ENCODE results near the gene DDX3X. TPM values are rescaled to one million over a fixed set of nuclear protein-coding genes. Genes with fewer than 3 reads are reported as not detected.
"Not testable (repeated sequence)": the region's sequence is repeated elsewhere in the genome, so short reads cannot be mapped to it uniquely, and the experiment has no call there.

The DDX3X gene
- polyA plus RNA-seq, 1 of the 3 experiments (the other 2 are of a cell fraction): 30.9 TPM

GRCh38 chrX:41371575-41371974 is 37.6 kb downstream of the DDX3X start:
- 76% methylated on average over 5 of the region's 5 CpGs for WGBS (ENCODE audit: low lambda C conversion rate)
- CTCF ChIA-PET: interaction anchor here (0.9 kb wide), 1 partner anchor 135 kb away, joined by 3 read pairs; no protein-coding TSS in a partner anchor

GRCh38 chrX:41373989-41374606 is 40.1 kb downstream of the DDX3X start:
- Histone ChIP-seq H3K27me3 (ENCODE audit: insufficient read depth) (peaks cover 4% of the 10 kb centered on the region; the same call in 1 of the 2 replicates), H3K9ac (no peak overlapping the region), H2AFZ (ENCODE audit: low read depth) (no peak overlapping the region), H3K4me1 (ENCODE audit: control insufficient read depth in 1 of 2, insufficient read depth in 2 of 2, low read depth in 1 of 2, low read length in 1 of 2) (no peaks in the 10 kb centered on the region), H3K9me2 (no peaks in the 10 kb centered on the region), H3K36me3 (replicated peaks in 1 of 2; ENCODE audit: control insufficient read depth in 1 of 2, insufficient read depth in 2 of 2, low read length in 1 of 2) (no peaks in the 10 kb centered on the region), H4K20me1 (ENCODE audit: insufficient read depth) (no peaks in the 10 kb centered on the region), H3K4me2 (no peak overlapping the region), H3K4me3 (ENCODE audit: low read depth in 2 of 2, low read length in 1 of 2) (no peak overlapping the region), H3K9me3 (no peaks in the 10 kb centered on the region), H3K79me2 (ENCODE audit: insufficient read depth) (no peaks in the 10 kb centered on the region), H3F3A (replicated peaks; ENCODE audit: insufficient read depth) (no peaks in the 10 kb centered on the region), H3K27ac (ENCODE audit: low read depth in 2 of 2, low read length in 1 of 2) (no peak overlapping the region)
- 67% methylated on average over 5 of the region's 5 CpGs for WGBS (ENCODE audit: low lambda C conversion rate)
- TF ChIP-seq GABPA (IDR thresholded peaks at IDR 0.05; ENCODE audit: low read depth) (no peak), GATA2 (CRISPR knock-in tag; IDR thresholded peaks at IDR 0.05) (no peak), RCOR1 (IDR thresholded peaks at IDR 0.05; ENCODE audit: low read length) (no peak), JUND (IDR thresholded peaks at IDR 0.05) (no peak), SIN3A (IDR thresholded peaks at IDR 0.05; ENCODE audit: borderline replicate concordance, low read depth, low read length) (no peak), MEF2A (IDR thresholded peaks at IDR 0.05; ENCODE audit: borderline replicate concordance, low read depth) (no peak), TCF12 (IDR thresholded peaks at IDR 0.05) (no peak), RXRA (IDR thresholded peaks at IDR 0.05; ENCODE audit: borderline replicate concordance, low read depth) (no peak), IRF3 (IDR thresholded peaks at IDR 0.05; ENCODE audit: low read depth, low read length) (no peak), SMC3 (IDR thresholded peaks at IDR 0.05; ENCODE audit: low read depth, low read length) (no peak), EP300 (IDR thresholded peaks at IDR 0.05; ENCODE audit: borderline replicate concordance in 1 of 2, low read depth in 1 of 2, low read length in 1 of 2) (no peak), TEAD4 (IDR thresholded peaks at IDR 0.05; ENCODE audit: borderline replicate concordance, insufficient read depth) (no peak), MAX (IDR thresholded peaks at IDR 0.05; ENCODE audit: low read depth) (no peak), RFX5 (IDR thresholded peaks at IDR 0.05; ENCODE audit: low read length) (no peak), FOXM1 (IDR thresholded peaks at IDR 0.05; ENCODE audit: low read depth) (no peak), PBX3 (IDR thresholded peaks at IDR 0.05) (no peak), CHD2 (IDR thresholded peaks at IDR 0.05; ENCODE audit: low read length, partially characterized antibody) (no peak), FOSL2 (IDR thresholded peaks at IDR 0.05; ENCODE audit: borderline replicate concordance, low read depth) (no peak), POLR2AphosphoS5 (IDR thresholded peaks at IDR 0.05; ENCODE audit: low read depth, low read length) (no peak), ELF1 (IDR thresholded peaks at IDR 0.05) (no peak)
- ChIA-PET POLR2A (no interaction called here), CTCF (no interaction called here)
- DNase-seq: no peak

More at GRCh38 chrX:41371575-41371974, 37.6 kb downstream of the DDX3X start:
- H3K4me1 ChIP-seq (ENCODE audit: control insufficient read depth in 1 of 2, insufficient read depth in 2 of 2, low read depth in 1 of 2, low read length in 1 of 2); H3K36me3 ChIP-seq (replicated peaks in 1 of 2; ENCODE audit: control insufficient read depth in 1 of 2, insufficient read depth in 2 of 2, low read length in 1 of 2); H3K4me2 ChIP-seq; H4K20me1 ChIP-seq (ENCODE audit: insufficient read depth); H3K9me2 ChIP-seq; H3K27me3 ChIP-seq (ENCODE audit: insufficient read depth); H3K9me3 ChIP-seq; H3F3A ChIP-seq (replicated peaks; ENCODE audit: insufficient read depth); POLR2A ChIA-PET; H3K79me2 ChIP-seq (ENCODE audit: insufficient read depth); H3K27ac ChIP-seq (ENCODE audit: low read depth in 2 of 2, low read length in 1 of 2); H2AFZ ChIP-seq (ENCODE audit: low read depth); H3K4me3 ChIP-seq (ENCODE audit: low read depth in 2 of 2, low read length in 1 of 2); H3K9ac ChIP-seq; DNase-seq: not testable (repeated sequence)
